ENCODE results near the gene NHEJ1. TPM values are rescaled to one million over a fixed set of nuclear protein-coding genes. Genes with fewer than 3 reads are reported as not detected.
A peak's percentile ranks its signal among the peaks of the same experiment; 100 is the strongest.

NHEJ1 gene
- total RNA-seq, 6 experiments from 2014 or later = 5.8 to 16.7 (median 10.9) TPM

- 4% methylated on average over 28 of the region's 76 CpGs for WGBS (ENCODE audit: insufficient coverage, low coverage, low lambda C conversion rate, missing lambda C conversion rate)
- intact Hi-C loops (cut with DNase I) = no loop called here
- peak within 1 kb of the TSS; percentile 37 to 46 (median 43) for H3K4me3 ChIP-seq
- H3K27ac ChIP-seq = peak within 1 kb of the TSS in 1 of 3 donors; percentile 44
- H3K9me3 ChIP-seq = no peaks in the 10 kb centered on the region
- H3K27me3 ChIP-seq = no peaks in the 10 kb centered on the region
- DNase-seq = peak; percentile 74 to 88 (median 74)
- no peaks in the 10 kb centered on the region for H3K36me3 ChIP-seq
- peak; percentile 20 for TF ChIP-seq POLR2A (IDR thresholded peaks at IDR 0.05)
- no peak for TF ChIP-seq CTCF (IDR thresholded peaks at IDR 0.05)
- ATAC-seq = peak; percentile 23 to 66 (median 44)
- peaks cover 0 to 31% (median 9%) of the 10 kb centered on the region in 4 donors for H3K4me1 ChIP-seq
These were observed 99.5 kb downstream of the NHEJ1 start, which contains the start of gene IHH for GRCh38 chr2:219060821-219061791. IHH (minus strand) TSS chr2:219060921; CDS start chr2:219060467, 454 bp downstream.

- 0% methylated on average over 3 of the region's 81 CpGs for whole genome bisulfite sequencing (ENCODE audit: insufficient coverage, low coverage, low lambda C conversion rate, missing lambda C conversion rate)
- peak; percentile 6 to 29 (median 8) for ATAC-seq
- peak overlapping the region; percentile 37 to 46 (median 43) for H3K4me3 ChIP-seq
- H3K36me3 ChIP-seq = no peaks in the 10 kb centered on the region
- H3K4me1 ChIP-seq = peaks cover 0 to 31% (median 9%) of the 10 kb centered on the region in 4 donors
- peak; percentile 39 to 62 (median 59) for DNase-seq
- TF ChIP-seq POLR2A (IDR thresholded peaks at IDR 0.05) (no peak), CTCF (IDR thresholded peaks at IDR 0.05) (no peak)
- H3K27me3 ChIP-seq = no peaks in the 10 kb centered on the region
- no peaks in the 10 kb centered on the region for H3K9me3 ChIP-seq
- intact Hi-C loops (cut with DNase I) = loop anchor here (2.0 to 10.0 kb wide), 3 partner anchors 61 to 97 kb away; no protein-coding TSS in a partner anchor
- H3K27ac ChIP-seq = peak overlapping the region in 1 of 3 donors; percentile 44
These were observed 100.6 kb downstream of the NHEJ1 start for GRCh38 chr2:219059725-219060682.

GRCh38 chr2:219059375-219059724 lies 101.3 kb downstream of the NHEJ1 start:
- Histone ChIP-seq H3K9me3 (no peaks in the 10 kb centered on the region), H3K4me1 (peaks cover 0 to 31% (median 9%) of the 10 kb centered on the region in 4 donors), H3K36me3 (no peaks in the 10 kb centered on the region), H3K27ac (peak overlapping the region in 2 of 3 donors; percentile 8 to 44), H3K4me3 (peak overlapping the region; percentile 37 to 46 (median 43)), H3K27me3 (no peaks in the 10 kb centered on the region)
- TF ChIP-seq CTCF (IDR thresholded peaks at IDR 0.05) = no peak
- no peak for TF ChIP-seq POLR2A (IDR thresholded peaks at IDR 0.05)
- 4% methylated on average over 17 of the region's 17 CpGs for WGBS (ENCODE audit: insufficient coverage, low coverage, low lambda C conversion rate, missing lambda C conversion rate)
- DNase-seq = no peak
- intact Hi-C loops (cut with DNase I) = loop anchor here (2.0 to 10.0 kb wide), 3 partner anchors 61 to 98 kb away; no protein-coding TSS in a partner anchor
- ATAC-seq = peak; percentile 3 to 10 (median 4)
